ENCODE data around the gene CAMK2D.

DNA sequence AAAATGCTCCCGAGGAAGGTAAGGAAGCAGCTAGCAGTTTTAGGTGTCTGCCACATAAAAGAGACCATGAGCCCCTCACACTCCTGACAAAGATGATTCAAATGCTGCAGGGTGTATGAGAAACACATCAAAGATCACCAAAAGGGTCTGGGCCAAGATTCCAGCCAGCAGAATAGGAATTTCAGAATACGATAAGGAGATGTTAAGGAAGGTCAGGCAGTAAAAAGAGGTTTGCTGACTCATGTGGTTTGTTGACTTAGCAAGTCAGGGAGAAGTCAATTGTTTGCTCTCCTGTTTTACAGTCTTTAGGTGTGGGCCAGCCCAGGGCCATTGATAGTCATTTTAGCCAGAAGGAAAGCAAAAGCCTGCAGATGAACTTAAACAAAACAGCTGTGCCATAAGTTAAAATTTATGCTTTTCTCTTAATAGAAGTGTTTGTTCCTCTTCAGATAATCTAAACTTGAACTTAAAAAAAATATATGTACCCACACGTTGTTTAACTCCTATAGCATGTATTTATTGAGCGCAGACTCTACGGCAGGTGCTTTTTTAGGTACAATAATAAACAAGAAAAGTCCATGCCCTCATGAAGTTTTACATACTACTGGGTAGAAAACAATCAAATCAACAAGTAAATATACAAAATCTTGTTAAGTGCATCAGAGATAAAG is 115.6 kb downstream of the CAMK2D start:
- TF ChIP-seq POLR2AphosphoS5 (IDR thresholded peaks at IDR 0.05; ENCODE audit: low read depth, low read length) (peak; percentile 60; the same call in 1 of the 2 replicates), SIN3A (IDR thresholded peaks at IDR 0.05; ENCODE audit: borderline replicate concordance, insufficient read depth, low read depth, low read length) (no peak)
- TF ChIP-seq, protein P1, sequence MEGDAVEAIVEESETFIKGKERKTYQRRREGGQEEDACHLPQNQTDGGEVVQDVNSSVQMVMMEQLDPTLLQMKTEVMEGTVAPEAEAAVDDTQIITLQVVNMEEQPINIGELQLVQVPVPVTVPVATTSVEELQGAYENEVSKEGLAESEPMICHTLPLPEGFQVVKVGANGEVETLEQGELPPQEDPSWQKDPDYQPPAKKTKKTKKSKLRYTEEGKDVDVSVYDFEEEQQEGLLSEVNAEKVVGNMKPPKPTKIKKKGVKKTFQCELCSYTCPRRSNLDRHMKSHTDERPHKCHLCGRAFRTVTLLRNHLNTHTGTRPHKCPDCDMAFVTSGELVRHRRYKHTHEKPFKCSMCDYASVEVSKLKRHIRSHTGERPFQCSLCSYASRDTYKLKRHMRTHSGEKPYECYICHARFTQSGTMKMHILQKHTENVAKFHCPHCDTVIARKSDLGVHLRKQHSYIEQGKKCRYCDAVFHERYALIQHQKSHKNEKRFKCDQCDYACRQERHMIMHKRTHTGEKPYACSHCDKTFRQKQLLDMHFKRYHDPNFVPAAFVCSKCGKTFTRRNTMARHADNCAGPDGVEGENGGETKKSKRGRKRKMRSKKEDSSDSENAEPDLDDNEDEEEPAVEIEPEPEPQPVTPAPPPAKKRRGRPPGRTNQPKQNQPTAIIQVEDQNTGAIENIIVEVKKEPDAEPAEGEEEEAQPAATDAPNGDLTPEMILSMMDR (IDR thresholded peaks at IDR 0.05): no peak
- TF ChIP-seq, protein P2, sequence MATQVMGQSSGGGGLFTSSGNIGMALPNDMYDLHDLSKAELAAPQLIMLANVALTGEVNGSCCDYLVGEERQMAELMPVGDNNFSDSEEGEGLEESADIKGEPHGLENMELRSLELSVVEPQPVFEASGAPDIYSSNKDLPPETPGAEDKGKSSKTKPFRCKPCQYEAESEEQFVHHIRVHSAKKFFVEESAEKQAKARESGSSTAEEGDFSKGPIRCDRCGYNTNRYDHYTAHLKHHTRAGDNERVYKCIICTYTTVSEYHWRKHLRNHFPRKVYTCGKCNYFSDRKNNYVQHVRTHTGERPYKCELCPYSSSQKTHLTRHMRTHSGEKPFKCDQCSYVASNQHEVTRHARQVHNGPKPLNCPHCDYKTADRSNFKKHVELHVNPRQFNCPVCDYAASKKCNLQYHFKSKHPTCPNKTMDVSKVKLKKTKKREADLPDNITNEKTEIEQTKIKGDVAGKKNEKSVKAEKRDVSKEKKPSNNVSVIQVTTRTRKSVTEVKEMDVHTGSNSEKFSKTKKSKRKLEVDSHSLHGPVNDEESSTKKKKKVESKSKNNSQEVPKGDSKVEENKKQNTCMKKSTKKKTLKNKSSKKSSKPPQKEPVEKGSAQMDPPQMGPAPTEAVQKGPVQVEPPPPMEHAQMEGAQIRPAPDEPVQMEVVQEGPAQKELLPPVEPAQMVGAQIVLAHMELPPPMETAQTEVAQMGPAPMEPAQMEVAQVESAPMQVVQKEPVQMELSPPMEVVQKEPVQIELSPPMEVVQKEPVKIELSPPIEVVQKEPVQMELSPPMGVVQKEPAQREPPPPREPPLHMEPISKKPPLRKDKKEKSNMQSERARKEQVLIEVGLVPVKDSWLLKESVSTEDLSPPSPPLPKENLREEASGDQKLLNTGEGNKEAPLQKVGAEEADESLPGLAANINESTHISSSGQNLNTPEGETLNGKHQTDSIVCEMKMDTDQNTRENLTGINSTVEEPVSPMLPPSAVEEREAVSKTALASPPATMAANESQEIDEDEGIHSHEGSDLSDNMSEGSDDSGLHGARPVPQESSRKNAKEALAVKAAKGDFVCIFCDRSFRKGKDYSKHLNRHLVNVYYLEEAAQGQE (IDR thresholded peaks at IDR 0.05; ENCODE audit: insufficient read depth in 1 of 2, low read depth in 2 of 2, low read length in 1 of 2): no peak
